Ishikawa (cell line): ENCODE data around the gene SH2D3C.

Source experiments
- CEBPB ChIP-seq: IDR thresholded peaks from 2 replicates; pipeline ENCODE4 v1.6.1; 2012
- CREB1 ChIP-seq: IDR thresholded peaks from 2 replicates; pipeline ENCODE4 v1.6.1; 2012; ENCODE audit warnings: low read depth
- EGR1 ChIP-seq: IDR thresholded peaks from 2 replicates; pipeline ENCODE4 v1.6.1; 2012
- EP300 ChIP-seq: IDR thresholded peaks from 2 replicates; pipeline ENCODE4 v1.6.1; 2012; ENCODE audit warnings: borderline replicate concordance
- FOXM1 ChIP-seq: IDR thresholded peaks from 2 replicates; pipeline ENCODE4 v1.6.1; 2012; ENCODE audit warnings: low read depth, borderline replicate concordance
- NFIC ChIP-seq: IDR thresholded peaks from 2 replicates; pipeline ENCODE4 v1.6.1; 2012
- RAD21 ChIP-seq: IDR thresholded peaks from 2 replicates; pipeline ENCODE4 v1.6.1; 2012; ENCODE audit warnings: low read depth
- TAF1 ChIP-seq: IDR thresholded peaks from 2 replicates; pipeline ENCODE4 v1.6.1; 2012; ENCODE audit warnings: low read depth, mild to moderate bottlenecking
- TCF12 ChIP-seq: IDR thresholded peaks from 2 replicates; pipeline ENCODE4 v1.6.1; 2012; ENCODE audit warnings: low read depth
- TEAD4 ChIP-seq: IDR thresholded peaks from 2 replicates; pipeline ENCODE4 v1.6.1; 2012
- YY1 ChIP-seq: IDR thresholded peaks from 2 replicates; pipeline ENCODE4 v1.6.1; 2012; ENCODE audit warnings: low read depth
- ZBTB7A ChIP-seq: IDR thresholded peaks from 2 replicates; pipeline ENCODE4 v1.6.1; 2012; ENCODE audit warnings: low read depth
- TF ChIP-seq, protein P1 (sequence below): IDR thresholded peaks from 2 replicates; pipeline ENCODE4 v1.6.1; 2012; ENCODE audit warnings: low read depth, mild to moderate bottlenecking
- TF ChIP-seq, protein P2 (sequence below): IDR thresholded peaks from 2 replicates; pipeline ENCODE4 v1.6.1; 2012
- TF ChIP-seq, protein P3 (sequence below): IDR thresholded peaks from 2 replicates; pipeline ENCODE4 v1.6.1; 2012

Gene SH2D3C

DNA sequence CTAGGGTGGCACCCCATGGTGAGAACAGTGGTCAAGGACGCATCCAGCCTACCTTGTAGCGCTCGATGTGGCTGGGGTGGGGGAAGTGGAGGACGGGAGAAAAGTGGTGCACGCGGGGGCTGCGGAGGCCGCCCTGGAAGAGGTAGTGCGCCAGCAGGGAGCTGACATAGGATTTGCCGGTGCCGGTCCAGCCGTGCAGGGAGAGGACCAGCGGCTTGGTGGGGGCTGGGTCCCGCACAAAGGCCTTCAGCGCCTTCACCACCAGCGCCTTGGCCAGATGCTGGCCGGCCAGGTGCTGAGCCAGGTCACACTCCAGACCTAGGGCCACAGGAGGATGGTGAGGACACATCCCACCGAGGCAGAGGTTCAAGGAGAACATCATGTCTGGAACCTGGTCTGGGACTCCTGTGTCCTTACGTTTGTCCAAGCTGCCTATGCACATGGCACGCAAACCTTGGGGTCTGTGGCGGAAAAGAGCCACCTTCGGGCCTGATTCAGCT is 44.2 kb downstream of the SH2D3C start:
- TF ChIP-seq, protein P1, sequence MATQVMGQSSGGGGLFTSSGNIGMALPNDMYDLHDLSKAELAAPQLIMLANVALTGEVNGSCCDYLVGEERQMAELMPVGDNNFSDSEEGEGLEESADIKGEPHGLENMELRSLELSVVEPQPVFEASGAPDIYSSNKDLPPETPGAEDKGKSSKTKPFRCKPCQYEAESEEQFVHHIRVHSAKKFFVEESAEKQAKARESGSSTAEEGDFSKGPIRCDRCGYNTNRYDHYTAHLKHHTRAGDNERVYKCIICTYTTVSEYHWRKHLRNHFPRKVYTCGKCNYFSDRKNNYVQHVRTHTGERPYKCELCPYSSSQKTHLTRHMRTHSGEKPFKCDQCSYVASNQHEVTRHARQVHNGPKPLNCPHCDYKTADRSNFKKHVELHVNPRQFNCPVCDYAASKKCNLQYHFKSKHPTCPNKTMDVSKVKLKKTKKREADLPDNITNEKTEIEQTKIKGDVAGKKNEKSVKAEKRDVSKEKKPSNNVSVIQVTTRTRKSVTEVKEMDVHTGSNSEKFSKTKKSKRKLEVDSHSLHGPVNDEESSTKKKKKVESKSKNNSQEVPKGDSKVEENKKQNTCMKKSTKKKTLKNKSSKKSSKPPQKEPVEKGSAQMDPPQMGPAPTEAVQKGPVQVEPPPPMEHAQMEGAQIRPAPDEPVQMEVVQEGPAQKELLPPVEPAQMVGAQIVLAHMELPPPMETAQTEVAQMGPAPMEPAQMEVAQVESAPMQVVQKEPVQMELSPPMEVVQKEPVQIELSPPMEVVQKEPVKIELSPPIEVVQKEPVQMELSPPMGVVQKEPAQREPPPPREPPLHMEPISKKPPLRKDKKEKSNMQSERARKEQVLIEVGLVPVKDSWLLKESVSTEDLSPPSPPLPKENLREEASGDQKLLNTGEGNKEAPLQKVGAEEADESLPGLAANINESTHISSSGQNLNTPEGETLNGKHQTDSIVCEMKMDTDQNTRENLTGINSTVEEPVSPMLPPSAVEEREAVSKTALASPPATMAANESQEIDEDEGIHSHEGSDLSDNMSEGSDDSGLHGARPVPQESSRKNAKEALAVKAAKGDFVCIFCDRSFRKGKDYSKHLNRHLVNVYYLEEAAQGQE = no peak
- TF ChIP-seq ZBTB7A (no peak), EGR1 (no peak), YY1 (no peak), CEBPB (no peak), CREB1 (no peak), TAF1 (no peak), FOXM1 (no peak), RAD21 (no peak), TEAD4 (no peak), NFIC (no peak), EP300 (no peak), TCF12 (no peak)
- TF ChIP-seq, protein P2, sequence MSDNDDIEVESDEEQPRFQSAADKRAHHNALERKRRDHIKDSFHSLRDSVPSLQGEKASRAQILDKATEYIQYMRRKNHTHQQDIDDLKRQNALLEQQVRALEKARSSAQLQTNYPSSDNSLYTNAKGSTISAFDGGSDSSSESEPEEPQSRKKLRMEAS = no peak; the same call in 1 of the 2 replicates
- TF ChIP-seq, protein P3, sequence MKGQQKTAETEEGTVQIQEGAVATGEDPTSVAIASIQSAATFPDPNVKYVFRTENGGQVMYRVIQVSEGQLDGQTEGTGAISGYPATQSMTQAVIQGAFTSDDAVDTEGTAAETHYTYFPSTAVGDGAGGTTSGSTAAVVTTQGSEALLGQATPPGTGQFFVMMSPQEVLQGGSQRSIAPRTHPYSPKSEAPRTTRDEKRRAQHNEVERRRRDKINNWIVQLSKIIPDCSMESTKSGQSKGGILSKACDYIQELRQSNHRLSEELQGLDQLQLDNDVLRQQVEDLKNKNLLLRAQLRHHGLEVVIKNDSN = no peak

DNA sequence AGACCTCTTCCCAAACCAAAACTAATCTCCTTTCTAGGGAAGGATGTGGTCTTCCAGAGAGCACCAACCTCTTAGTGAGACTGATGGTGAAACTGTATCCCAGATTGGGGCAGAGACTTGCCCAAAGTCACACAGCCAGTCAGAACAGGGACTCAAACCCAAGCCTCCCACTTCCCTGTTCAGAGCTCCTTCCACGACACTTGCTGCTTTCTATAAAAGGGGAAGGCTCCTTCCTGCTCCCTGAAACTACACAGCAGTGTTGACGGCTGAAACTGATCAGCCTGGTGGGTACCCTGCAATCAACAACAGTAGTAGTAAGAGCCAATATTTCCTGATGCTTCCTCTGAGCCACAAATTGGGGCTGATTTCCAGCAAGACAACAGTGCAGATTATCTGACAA is 44.9 kb downstream of the SH2D3C start:
- TF ChIP-seq EGR1 = no peak
- TF ChIP-seq ZBTB7A = no peak
- no peak for TF ChIP-seq FOXM1
- TF ChIP-seq, protein P3 = no peak
- no peak for TF ChIP-seq EP300
- no peak for TF ChIP-seq TEAD4
- no peak for TF ChIP-seq NFIC
- no peak for TF ChIP-seq CREB1
- TF ChIP-seq RAD21 = no peak

DNA sequence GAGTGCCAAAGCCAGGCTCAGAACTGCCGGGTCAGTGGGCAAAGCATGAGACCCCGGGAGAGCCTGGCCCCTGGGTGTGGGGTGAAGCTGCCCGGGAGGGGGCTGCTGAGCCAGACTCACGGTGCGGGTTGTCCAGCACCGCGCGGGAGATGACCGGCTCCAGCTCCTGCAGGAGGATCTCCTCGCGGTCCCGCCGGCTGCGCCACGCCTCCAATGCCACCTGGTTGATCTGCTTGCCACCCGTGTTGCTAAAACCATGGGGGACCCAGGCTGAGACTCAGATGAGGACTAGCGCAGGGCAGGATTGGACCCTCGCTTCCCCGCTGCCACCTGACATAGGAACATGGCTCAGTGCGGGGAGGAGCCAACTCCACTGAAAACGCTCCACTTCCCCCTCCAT is 46.0 kb downstream of the SH2D3C start:
- TF ChIP-seq, protein P1 = no peak
- TF ChIP-seq YY1 (no peak), FOXM1 (no peak), TEAD4 (no peak), TAF1 (no peak), TCF12 (no peak), EGR1 (no peak), CREB1 (no peak), NFIC (no peak), RAD21 (no peak), ZBTB7A (no peak), EP300 (no peak)
- TF ChIP-seq, protein P3 = no peak

DNA sequence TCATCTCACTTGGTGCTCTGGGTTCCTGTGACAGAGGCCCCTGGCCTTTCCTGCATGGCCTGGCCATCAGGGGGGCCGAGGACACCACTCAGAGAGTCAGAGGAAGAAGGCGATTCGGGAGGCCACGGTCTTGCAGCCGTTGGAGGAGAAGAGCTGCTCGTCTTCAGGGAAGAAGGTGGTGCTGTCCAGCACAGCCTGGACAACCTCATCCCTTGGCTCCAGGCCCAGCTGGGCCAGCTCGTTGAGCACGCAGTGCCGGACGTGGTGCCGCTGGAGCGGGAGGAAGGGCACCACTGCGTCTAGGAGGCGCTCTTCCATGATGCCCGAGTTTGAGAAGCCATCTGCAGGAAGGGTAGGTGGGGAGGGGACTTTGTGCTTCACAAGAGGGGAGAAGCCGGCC is 46.5 kb downstream of the SH2D3C start:
- no peak for TF ChIP-seq YY1
- no peak for TF ChIP-seq NFIC
- TF ChIP-seq RAD21 = no peak
- TF ChIP-seq FOXM1 = no peak
- TF ChIP-seq TEAD4 = no peak
- TF ChIP-seq, protein P2 = no peak
- no peak for TF ChIP-seq TCF12
- no peak for TF ChIP-seq CEBPB
- TF ChIP-seq ZBTB7A = no peak
- TF ChIP-seq CREB1 = no peak
- TF ChIP-seq, protein P3 = no peak
- TF ChIP-seq TAF1 = no peak
- TF ChIP-seq, protein P1 = no peak
- no peak for TF ChIP-seq EGR1
- TF ChIP-seq EP300 = no peak
